ENCODE results near the gene ISCA2.

GRCh38 chr14:74546416-74546815 lies 52.9 kb downstream of the ISCA2 start:
- TF ChIP-seq, protein P1, sequence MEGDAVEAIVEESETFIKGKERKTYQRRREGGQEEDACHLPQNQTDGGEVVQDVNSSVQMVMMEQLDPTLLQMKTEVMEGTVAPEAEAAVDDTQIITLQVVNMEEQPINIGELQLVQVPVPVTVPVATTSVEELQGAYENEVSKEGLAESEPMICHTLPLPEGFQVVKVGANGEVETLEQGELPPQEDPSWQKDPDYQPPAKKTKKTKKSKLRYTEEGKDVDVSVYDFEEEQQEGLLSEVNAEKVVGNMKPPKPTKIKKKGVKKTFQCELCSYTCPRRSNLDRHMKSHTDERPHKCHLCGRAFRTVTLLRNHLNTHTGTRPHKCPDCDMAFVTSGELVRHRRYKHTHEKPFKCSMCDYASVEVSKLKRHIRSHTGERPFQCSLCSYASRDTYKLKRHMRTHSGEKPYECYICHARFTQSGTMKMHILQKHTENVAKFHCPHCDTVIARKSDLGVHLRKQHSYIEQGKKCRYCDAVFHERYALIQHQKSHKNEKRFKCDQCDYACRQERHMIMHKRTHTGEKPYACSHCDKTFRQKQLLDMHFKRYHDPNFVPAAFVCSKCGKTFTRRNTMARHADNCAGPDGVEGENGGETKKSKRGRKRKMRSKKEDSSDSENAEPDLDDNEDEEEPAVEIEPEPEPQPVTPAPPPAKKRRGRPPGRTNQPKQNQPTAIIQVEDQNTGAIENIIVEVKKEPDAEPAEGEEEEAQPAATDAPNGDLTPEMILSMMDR (conservative IDR thresholded peaks at IDR 0.05 in 1 of 2, IDR thresholded peaks at IDR 0.05 in 1 of 2; ENCODE audit: low read depth in 1 of 2, low read length in 2 of 2) = no peak
- TF ChIP-seq EZH2 (IDR thresholded peaks at IDR 0.05; ENCODE audit: low read length, missing control alignments) = no peak
